ENCODE data around the gene FAM174B.

Gene FAM174B

DNA sequence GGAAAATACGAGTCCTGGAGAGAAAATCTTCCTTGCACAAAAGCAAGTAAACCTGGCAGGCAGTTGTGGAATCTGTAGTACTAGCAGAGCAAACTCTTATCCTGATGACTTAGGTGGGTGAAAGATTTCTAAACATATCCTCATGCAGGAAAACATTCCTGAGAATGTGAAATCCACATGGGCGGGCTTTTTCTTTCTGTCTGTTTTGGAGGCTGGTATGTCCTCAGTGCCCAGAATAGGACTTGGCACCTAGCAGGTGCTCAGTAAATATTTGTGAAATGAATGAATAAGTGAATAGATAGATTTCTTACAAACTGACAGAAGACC, 53.3 kb downstream of the FAM174B start:
- no peak for DNase-seq (ENCODE audit: low read depth, low spot score)

DNA sequence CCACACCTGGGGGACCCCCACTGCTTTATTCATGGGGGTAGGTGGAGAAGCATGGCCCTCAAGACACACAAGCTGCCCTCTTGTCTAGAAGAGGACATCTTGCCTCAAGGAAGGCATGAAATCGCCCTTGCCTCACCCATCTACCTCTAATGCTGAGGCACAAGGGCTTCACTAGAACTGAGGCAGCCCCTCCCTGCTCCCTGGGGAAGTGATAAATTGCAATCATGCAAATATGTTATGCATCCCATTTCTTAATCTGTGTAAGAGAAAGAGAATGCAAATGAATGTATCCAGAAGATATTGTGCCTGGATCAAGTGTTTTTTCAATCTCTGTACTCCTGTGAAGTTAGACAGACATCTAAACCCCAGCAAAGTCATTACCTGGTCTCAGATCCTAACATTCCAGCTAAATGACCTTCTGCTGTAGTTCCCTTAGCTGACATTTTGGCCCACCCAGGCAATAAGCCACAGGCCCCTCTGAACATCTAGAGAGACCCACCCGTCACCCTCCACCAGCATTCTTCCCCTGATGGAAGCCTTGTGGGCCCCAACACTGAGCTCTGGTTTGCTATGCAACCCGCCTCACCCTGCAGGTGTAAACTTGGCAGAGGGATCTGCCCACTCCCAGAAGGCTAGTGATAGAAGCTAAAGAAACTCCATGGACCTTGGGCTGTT, 53.8 kb downstream of the FAM174B start:
- DNase-seq (ENCODE audit: low read depth, low spot score), result no peak

DNA sequence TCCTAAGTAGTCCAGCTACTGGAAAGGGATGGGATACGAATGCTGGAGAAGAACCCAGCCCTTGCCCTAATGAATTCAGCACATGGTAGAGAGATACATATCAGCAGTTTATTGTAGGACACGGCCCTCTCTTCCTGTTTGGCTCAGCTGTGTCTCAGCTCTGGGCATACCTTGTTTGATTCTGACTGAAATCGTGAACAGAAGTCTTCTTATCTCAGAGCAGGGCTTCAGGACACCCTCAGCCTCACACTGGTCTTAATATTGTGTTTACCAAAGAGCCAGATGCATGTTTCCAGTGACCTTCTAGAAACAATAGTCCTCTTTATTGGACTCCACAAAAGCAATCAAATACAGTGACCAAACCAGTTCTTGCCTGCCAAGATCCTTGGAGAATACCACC, 54.7 kb downstream of the FAM174B start:
- DNase-seq (ENCODE audit: low read depth, low spot score), result no peak

DNA sequence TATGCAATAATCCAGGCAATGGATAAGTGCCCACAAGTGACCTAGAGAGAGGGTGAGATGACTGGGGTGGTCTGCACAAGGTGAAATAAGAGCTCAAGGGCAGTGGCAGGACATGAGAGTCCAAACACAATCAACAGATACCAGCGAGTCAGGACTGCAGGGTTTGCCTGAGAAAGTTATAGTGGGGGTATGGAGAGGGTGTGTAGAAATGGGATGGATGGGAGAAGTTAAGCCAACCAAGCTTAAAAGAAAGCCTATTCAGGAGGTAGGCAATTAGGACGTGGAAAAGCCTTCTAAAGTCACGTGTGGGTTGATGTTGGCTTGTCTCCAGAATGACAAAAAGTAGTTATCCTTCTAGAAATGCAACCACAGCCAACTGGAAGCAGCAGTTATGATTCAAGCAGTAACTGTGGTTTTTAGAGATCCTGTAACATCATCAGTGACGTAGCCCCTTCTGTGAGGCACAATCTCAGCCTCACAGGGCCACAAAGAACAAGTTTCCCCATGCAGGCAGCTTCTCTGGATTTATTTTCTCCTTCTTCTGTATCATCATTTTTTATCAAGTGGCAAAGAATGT, 56.1 kb downstream of the FAM174B start:
- no peak for DNase-seq (ENCODE audit: low read depth, low spot score)

DNA sequence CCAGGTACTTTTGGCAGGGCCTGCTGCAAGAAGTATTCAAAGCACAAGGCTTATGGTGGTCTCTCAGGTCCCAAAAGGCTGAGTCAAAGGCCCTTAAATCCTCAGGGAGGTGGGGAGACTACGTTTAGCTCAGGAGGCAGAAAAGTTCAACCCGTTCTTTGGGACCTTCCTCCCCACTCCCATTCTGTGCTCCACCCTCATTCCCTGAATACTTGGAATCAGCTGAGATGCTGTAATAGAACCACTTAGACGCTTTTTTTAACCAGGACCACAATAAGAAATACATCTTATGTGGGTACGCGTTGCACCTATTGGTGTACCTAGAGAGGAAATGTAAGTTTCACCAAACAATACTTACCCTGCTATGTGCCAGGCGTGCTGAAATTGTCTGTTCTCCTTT, 58.0 kb downstream of the FAM174B start:
- no peak for DNase-seq (ENCODE audit: low read depth, low spot score)

DNA sequence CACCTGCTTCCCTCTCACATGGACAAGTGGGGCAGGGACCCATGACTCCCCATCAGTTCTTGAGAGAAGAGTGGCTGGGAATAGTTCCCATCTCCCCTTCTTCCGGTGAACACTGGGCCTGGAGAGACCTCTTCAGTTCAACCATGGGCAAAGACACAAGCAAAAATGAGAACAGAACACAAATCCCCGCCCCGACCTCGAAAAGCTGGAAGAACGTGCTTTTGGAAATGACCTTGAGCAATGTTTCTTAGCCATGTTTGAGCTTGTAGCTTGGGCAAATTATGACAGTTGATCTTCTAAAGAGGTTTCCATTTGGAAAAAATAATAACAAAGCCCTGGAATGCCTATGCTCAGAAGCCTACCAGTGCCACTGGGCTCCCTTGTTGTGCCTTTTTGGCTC, 59.0 kb downstream of the FAM174B start:
- no peak for DNase-seq (ENCODE audit: low read depth, low spot score)

DNA sequence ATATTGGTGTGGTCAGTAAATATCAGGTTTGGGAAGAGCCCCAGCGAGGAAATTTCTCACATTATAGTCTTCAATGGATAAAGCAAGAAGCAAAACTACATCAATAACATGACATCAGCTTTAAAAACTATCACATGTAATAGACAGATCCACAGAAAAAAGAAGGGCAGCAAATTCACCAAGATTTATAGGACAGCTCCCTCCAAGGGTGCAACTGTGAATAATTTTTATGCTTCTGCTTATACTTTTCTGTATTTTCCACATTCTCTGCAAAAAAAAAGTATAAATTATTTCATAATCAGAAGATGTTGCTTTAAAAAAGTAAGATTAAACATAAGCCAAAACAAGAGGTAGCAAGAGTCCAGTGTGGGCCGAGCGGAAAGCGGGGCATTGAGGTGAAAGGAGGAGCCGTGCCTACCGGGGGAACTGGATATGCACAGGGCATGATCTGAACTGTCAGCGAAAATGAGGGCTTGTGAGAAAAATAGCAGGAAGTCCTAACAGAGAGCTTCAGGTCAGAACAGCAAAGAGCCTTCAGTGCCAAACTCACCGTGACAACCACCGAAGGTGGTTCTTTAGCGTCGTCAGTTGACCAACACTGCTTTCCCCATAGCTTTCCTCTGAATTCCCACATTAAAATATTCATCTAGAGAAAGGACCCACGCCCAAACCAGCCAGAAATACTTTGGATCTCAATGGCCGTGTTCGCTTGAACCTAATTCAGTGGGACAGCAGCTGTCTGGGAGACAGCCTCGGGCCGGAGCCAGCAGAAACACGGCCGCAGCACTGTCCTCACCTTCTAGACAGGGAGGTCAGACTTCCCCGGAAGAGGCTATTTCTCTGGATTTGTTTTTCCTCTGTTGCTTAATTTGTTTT, 59.8 kb downstream of the FAM174B start:
- no peak for DNase-seq (ENCODE audit: low read depth, low spot score)

DNA sequence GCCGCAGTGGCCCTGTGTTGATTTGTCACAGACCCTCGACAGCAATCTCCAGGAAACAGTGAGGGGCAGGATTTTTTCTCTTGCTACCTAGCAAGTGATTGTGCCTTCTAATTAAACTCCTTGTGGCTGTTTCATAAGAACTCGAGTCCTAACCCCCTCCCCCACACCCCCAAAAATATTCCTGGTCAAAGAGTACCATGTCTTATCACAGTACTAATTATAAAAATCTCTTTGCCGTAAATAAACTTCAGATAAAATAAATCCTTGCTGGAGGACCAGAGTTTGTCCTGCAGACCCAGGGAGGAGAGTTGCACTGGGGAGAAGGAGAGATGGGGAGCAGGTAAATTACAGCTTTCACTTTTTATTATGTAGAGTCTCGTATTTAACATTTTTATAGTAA, 64.3 kb downstream of the FAM174B start:
- no peak for DNase-seq (ENCODE audit: low read depth, low spot score)

DNA sequence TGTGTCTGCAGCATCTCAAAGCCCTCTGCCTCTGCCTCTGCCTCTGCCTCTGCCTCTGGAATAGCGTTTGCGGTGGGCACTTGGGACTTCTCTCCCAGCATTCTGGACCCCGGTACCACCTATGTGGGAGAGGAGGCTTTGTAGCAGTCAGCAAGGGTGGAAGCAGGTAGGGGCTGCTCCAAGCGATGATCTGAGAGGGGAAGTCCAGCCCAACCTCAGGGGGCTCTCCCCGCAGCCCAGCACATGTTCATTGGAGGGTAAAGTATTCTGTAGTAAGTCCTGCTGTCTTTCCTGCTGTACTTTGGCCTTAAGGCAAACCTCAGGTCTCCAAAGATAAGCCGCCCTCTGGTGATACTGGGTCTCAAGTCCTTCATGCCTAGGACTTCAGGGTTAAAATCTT, 68.6 kb downstream of the FAM174B start:
- DNase-seq (ENCODE audit: low read depth, low spot score), result no peak

DNA sequence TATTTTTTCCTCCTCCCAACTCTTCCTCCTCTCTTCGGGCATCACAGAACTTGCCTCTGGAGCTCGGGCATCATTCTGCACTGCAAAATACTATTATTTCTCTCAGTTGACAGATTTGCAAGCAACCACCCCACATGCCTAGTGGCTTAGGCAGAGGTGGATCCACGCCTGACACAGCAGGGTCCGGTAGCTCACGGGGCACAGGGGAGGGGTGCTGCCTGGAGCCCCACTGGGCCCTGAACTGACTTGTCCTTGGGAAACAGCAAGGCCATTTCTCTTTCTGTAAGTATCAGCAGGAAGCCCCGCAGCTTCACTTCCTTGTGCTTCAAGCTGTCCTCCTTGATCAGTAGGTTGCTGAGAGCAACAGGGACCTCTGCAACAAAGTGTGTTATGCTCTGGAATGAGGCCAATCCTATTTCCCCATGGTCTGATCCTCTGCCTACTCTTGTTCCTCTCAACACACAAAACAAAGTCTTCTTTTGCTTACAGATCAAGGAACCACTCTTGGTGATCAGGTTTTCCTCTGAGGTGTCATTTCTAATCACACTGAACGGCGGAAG, 69.1 kb downstream of the FAM174B start:
- no peak for DNase-seq (ENCODE audit: low read depth, low spot score)

DNA sequence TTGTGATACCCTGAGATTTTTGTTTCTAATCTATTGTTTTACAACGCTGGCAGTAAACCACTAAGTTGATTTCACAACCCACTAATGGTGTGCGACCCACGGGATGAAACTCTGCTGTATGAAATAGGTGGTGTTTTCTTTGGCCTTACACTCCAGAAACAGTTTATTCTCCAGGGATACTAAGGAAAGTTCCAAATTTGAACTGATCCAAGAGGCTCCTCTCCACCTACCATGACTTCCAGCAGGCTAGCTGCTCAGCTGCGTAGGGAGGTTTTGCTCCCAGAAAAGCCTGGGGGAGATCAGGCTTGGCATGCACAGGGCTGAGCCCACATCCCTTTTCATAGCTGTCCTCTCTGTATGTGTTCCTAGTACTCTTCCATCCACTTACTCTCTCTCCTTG, 71.5 kb downstream of the FAM174B start:
- DNase-seq (ENCODE audit: low read depth, low spot score), result no peak

DNA sequence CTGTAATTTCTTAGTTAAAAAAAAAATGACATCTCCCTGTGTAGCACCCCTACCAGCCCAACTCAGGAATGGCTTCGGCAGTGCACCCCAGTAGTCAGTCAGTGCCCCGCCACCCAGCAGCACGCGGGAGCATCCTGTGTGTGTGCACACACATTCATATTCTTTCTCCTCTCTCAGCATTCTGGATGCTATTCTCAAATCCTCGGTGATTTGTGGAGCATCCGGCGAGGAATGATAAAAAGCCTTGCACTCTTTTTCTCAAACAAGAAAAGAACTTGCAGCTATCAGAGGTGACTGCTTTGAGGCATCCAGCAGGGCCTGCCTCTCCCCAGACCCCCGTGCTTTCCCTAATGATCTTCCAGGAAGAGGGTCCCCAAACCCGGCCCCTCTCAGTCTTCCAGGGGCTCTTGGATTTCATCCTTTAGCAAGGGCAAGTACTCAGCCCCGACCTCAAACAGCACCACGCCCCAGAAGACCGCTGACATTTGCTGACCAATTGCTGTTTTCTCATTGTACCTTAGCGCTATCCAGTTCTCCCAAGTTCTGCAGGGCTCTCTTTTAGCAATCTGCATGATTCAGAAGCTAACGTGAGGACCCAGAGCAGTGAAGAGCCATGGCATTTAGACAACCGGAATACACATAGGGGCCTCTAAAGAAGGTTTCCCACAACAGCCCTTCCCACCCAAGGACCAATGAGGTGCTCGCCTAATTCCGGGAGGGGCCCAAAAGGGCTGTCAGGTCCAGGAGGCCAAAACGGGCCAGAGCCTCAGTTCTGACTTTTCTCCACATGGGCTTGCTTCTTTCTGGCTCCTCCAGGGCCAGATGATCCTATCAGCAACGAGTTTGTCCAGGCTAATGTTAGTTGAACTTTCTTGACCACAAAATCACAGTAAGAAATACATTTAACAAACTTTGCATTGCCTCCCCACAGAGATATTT, 72.2 kb downstream of the FAM174B start:
- no peak for DNase-seq (ENCODE audit: low read depth, low spot score)

DNA sequence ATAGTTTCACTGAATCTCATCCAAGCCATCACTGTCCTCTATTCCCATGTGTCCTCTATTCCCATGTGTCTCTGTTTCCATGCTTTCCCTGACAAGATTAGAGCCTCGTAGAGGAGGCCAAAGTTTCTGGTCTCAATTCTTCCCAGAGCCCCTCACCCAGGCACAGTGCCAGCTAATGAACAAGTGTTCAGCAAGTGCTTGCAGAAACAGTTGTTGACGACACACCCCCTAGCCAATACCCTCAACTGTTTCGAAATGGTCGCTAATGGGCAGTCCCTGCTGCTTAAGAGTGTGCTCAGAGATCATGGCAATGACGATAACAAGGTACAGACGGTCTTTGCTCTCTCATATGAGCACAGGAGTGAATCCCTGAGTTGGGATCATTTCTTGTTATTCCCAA, 73.4 kb downstream of the FAM174B start:
- no peak for DNase-seq (ENCODE audit: low read depth, low spot score)

DNA sequence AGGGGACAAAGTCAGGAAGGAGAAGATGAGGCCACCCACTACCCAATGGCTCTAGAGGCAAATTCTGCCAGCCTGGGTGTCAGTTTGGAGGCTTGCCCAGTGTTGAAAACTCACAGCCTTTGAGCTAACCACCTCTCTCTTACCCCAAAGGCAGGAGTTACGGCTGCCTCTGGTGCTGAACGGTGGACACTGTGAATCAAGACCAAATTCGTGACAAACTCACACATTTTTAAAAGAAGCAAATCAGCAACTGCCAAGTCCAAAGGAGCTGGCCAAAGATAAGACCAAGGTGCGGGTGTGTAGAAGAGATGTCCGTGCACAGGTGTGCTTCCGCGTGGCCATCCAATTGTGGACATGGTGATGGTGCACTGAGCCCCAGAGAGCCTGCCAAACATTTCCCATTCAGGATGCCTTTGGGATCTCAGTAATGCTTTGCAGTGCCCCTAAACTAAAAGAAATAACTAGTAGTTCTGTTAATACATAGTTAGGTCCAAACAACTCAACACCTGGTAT, 74.6 kb downstream of the FAM174B start:
- no peak for DNase-seq (ENCODE audit: low read depth, low spot score)

DNA sequence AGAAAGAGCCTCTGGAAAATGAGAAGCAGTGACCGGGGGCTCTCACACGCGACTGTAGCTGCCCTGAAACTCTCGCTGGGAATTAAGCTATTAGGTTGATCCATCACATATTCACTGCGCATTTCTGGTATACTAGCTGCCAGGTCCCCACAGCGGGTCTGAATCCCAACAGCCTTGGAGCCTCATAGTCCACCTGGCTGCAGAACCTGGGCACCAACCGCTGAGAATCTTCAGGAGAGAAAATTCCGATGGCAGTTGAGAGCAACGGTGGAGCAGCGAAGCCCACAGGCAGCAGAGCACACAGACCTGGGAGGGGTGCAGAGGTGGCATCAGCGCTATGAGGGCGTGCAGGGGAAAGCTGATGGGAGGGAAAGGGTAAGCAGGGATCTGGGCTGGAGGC, 75.1 kb downstream of the FAM174B start:
- no peak for DNase-seq (ENCODE audit: low read depth, low spot score)

DNA sequence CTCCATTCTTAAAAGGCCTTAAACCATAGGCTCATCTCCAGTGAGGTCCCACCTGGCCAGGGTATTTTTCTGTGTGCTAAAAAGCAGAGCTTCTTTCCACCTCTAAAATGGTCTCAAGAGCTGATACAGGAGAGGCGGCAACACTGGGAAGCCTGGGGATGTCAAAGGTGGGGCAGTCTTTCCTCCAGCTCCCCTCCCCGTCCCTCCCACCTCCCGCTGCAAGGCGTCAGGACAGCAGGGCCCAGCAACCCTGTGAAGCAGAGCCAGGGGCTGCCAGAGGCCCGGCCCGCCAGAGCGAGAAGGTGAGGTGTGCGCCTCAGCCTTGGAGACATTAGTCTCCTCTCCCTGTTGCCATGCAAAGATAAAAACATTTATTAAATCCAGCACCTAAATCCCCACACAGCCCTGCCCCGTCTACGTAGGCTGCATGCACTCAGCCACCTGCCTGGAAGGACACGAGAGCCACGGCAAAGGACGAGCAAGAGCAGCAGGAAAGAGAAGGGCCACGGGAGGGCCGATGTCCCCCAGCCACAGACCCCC, 75.6 kb downstream of the FAM174B start:
- DNase-seq (ENCODE audit: low read depth, low spot score), result no peak

DNA sequence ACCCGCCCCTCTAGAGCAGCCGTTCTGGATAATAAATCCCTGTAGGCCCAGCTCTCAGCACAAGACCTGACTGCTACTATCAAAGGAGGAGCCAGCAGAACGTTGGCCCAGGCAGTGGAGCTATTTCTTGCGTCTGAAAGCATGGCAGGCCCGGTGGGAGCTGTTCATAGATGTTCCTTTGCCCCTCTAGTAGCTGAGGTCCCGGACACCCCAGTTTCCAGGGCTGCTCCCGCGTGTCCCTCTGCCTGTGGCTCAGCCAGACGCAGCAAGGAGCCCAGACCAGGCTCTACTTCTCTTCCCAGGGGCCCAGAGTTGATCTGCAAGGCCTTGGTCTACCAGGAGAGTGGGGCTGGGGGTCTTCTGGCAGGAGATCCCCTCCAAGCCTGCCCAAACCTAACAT, 76.1 kb downstream of the FAM174B start:
- DNase-seq (ENCODE audit: low read depth, low spot score), result no peak

DNA sequence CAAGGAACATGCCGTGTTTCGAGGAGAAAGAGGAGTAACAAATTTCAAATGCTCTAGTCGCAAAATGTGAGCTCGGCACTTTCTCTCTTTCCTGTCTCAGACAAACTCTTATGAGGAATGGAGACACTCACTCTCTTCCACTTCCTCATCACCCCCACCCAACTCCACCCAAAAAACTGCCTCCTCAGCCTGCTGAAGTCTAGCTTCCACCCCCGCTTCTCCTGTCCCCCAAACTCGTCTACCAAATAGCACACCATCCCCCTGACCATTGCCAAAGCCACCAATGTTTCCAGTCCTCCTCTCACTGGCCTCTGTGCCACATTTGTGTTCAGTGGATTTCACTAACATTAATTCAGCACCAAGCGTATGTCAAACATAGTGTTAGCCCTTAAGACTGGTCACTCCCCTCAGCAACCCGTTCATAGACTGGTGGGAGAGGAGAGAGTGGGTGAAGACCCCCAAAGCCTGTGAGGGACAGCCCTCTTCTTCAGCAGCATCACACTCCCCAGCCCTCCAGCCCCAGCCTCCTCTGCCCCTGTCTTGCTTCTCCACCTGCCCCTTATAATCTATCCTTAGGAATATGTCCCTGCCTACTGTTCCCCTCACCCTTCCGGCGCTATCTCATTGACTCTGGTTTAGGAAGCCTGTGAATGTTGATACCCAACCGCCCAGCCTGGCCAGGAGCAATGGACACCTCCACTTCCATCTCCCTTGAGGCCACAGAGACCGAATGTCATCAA, 77.3 kb downstream of the FAM174B start:
- no peak for DNase-seq (ENCODE audit: low read depth, low spot score)

DNA sequence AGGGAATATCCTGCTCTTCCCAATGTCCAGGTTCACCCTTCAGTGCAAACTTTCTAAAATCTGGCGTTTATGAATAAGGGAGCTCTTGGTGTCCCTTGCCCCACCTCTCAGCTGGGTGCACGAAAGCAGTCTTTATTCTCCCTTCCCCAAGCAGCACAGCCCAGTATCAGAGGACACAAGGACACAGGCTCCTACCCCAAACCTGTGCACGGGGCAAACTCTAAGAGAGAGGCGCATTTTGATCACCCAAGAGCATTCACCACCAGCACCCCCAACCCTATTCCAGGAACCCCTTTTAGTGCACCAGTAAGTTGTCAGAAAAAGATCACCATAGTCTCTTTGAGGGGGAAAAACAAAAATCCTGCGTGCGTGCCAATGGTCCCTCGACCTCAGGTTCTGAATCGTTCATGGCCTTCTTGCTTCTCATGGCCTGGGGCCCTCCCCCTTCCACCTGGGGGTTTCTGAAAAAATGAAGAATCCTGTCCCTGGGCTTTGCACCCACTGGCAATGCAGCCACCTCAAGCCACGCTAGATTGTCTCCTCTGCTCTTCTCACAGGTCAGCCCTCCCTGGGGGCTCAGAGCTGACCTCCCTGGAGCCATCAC, 78.9 kb downstream of the FAM174B start:
- no peak for DNase-seq (ENCODE audit: low read depth, low spot score)

DNA sequence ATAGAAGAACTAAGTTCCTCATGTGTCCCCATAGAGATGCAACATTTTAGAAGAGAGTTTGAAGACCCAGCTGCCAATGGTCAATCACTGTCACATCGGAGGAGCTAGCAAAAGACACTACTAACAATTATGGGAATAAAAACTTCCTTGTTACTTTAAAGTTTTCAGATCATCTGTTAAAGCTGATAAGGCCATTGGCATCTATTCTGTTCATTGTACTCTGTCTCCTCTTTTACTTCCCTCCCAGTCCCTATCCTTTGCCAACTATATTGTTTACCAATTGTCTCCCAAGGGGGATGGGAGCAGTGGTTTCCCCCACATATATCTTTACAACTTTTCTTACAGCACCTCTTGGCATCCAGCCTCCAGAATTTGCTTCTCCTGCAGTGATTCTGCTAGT, 81.0 kb downstream of the FAM174B start:
- DNase-seq (ENCODE audit: low read depth, low spot score), result no peak

Measured in activated CD4-positive, CD25-positive, alpha-beta regulatory T cell treated with anti-CD3 and anti-CD28 coated beads, Interleukin-2, amount 50 U/mL, for 16 hours (primary cell).